ENCODE measurements around the gene PAX9.

DNA sequence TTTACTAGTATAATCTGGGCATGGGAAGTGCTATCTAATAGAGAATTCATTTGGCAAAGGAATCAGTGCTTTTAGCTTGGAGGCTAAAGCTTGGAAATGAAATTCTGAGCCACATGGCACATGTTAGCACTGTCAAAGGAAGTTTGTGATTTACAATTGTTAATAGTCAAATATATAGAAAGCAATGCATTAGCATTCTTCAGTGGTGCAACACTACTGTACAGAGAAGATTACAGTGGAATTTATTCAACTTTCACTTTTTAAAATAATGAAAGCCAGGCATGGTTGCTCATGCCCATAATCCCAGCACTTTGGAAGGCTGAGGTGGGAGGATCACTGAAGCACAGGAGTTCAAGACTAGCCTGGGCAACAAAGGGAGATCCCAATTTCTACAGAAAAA, 45.9 kb downstream of the PAX9 start:
- TF ChIP-seq, protein P1, sequence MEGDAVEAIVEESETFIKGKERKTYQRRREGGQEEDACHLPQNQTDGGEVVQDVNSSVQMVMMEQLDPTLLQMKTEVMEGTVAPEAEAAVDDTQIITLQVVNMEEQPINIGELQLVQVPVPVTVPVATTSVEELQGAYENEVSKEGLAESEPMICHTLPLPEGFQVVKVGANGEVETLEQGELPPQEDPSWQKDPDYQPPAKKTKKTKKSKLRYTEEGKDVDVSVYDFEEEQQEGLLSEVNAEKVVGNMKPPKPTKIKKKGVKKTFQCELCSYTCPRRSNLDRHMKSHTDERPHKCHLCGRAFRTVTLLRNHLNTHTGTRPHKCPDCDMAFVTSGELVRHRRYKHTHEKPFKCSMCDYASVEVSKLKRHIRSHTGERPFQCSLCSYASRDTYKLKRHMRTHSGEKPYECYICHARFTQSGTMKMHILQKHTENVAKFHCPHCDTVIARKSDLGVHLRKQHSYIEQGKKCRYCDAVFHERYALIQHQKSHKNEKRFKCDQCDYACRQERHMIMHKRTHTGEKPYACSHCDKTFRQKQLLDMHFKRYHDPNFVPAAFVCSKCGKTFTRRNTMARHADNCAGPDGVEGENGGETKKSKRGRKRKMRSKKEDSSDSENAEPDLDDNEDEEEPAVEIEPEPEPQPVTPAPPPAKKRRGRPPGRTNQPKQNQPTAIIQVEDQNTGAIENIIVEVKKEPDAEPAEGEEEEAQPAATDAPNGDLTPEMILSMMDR (IDR thresholded peaks at IDR 0.05; ENCODE audit: borderline replicate concordance, extremely low read depth, low read length, poor library complexity, severe bottlenecking), result no peak
- no peak for TF ChIP-seq EZH2 (IDR thresholded peaks at IDR 0.05; ENCODE audit: borderline replicate concordance, low read depth, low read length, severe bottlenecking)
